ENCODE results near the gene BRK1.
"Not testable (repeated sequence)": the region's sequence is repeated elsewhere in the genome, so short reads cannot be mapped to it uniquely, and the experiment has no call there.

The BRK1 gene

DNA sequence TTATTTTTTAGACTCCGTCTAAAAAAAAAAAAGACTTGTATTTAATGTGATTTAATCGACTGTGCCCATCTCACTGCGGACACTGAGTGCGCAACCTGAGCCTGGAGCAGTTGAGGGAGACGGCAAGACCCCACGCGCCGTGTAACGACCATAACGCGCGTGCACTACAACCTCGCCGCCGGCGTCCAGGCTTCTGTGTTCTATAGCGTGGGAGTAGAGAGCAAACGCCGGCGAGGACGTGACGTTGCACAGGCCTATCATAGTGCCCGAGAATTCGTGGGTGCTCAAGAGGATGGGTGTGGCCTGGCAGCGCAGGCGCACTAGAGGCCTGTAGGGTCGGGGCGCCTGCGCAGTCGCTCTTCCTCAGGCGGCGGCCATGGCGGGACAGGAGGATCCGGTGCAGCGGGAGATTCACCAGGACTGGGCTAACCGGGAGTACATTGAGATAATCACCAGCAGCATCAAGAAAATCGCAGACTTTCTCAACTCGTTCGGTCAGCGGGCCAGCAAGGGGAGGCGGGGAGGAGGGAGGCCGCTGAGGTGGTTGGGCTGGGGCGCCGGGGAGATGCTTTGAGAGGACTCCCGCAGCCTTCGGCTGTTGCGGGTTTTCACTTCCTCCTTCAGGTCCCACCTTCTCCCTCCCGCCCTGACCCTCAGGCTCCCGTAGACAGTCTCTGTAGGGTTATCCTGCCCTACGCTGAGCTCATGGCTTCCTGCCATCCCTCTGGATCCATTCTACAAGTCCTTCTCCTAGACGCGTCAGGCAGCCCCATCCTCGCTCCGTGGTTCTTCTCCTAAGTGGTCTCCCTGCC lies at the start of gene BRK1:
Gene BRK1, plus strand, starts transcription at position 350 of the 812 bp plus-strand sequence. Its CDS starts 27 bp downstream, at position 377.
- peak; percentile 94 for DNase-seq (ENCODE audit: low spot score)

- DNase-seq (ENCODE audit: low spot score) = not testable (repeated sequence)
Measured at GRCh38 chr3:10070077-10070476, 45.4 kb upstream of the BRK1 start.

GRCh38 chr3:10074666-10075065 lies 40.8 kb upstream of the BRK1 start:
- no peak for DNase-seq (ENCODE audit: low spot score)

- no peak for DNase-seq (ENCODE audit: low spot score)
Measured at GRCh38 chr3:10081871-10082270, 33.6 kb upstream of the BRK1 start.

DNA sequence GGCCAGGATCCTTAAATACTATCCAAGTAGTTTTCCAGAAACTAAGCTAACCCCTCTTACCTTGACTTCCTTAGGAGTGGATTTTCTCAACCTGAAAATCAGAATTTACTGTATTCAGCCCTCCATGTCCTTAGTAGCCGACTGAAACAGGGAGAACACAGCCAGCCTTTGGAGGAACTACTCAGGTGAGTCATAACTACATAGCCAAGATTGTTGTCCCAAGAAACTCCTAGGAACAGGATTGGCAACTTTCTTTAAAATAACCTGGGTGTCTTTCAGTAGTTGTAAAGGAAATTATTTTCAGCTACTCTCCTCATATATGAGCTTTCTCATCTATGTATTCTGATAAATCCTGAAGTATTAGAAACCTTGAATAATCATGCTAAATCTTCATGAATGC lies 29.7 kb upstream of the BRK1 start:
- DNase-seq (ENCODE audit: low spot score) = no peak

GRCh38 chr3:10088256-10088655 lies 27.2 kb upstream of the BRK1 start:
- no peak for DNase-seq (ENCODE audit: low spot score)

DNA sequence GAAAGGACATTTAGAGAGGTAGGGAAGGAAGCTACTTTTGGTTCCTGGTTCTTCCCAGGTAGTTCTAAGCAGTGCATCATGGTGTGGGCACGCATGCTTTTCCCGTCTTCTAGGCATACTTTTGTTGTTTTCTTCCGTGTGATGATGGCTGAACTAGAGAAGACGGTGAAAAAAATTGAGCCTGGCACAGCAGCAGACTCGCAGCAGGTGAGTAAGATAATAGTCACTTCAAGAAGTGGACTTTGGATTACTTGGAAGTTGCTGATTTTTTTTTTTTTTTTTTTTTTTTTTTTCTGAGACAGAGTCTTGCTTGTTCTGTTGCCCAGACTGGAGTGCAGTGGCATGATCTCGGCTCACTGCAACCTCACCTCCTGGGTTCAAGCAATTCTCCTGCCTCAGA lies 25.3 kb upstream of the BRK1 start:
- no peak for DNase-seq (ENCODE audit: low spot score)

- DNase-seq (ENCODE audit: low spot score) = not testable (repeated sequence)
Measured at GRCh38 chr3:10090774-10091173, 24.7 kb upstream of the BRK1 start.

DNA sequence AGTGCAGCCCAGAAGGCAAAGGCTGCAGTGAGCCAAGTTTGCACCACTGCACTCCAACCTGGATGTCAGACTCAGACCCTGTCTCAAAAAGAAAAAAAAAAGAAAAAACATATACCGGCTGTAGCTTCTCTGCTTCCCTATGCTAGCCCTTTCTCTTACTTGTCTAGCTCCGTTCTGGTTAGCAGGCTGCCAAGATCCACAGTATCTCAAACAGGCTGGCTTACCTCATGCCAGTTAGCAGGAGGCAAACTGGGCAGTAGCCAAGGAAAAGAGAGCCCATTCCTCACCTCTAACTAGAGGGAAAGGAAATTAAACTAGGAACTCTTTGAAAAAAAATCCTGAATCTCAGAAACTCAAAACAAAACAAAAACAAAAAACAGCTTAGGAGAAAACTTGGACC lies 24.1 kb upstream of the BRK1 start:
- not testable (repeated sequence) for DNase-seq (ENCODE audit: low spot score)

DNA sequence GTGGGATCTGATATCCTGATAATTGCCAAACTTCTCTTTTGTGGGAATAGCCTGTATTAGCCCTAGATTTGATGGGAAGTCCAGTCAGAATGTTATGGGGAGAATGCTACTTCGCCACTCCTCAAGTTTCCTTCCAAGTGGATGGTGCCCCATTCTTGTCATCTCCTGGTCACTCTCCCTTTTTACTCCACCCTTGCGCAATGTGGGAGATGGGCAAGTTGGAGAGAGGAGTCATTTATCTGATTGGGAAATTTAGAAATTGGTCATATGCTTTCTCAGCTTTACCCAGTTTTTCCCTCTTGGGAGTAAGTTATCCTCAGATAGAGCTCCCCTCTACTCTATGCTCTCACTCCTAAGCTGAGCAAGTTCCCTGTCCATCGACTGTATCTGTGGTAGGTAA lies 21.8 kb upstream of the BRK1 start:
- DNase-seq (ENCODE audit: low spot score) = no peak

DNA sequence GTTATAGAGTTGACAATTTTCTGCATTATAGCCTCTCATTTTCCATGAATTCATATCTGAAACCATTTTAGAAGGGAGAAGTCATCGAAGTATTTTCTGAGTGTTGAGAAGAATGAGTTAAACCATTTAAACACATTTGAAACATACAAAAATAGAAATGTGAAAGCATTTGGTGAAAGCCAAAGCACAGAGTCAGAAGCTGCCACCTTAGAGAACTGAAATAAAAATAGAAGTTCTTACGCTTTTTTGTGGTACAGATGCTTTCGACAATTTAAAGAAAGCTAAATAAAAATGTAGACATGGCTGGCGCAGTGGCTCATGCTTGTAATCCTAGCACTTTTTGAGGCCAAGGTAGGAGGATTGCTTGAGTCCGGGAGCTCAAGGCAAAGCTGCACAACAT lies 16.4 kb upstream of the BRK1 start:
- DNase-seq (ENCODE audit: low spot score) = no peak

DNA sequence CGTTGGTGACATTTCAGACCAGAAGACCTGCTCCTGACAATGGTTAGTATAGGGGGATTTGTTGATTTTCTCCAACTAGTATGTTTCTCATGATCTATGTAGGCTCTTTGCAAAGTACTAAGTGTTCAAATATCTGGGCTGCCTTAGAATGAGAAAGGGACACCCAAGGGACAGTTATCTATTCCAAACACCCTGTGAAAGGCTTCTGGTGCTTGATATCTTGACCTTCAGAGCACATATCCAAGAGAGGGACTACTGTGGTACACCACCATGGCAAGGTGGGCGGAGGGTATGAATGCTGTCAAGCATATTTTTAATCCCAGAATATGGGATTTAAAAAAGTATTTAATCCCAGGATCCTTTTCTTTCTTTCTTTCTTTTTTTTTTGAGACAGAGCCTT lies 8.6 kb upstream of the BRK1 start:
- no peak for DNase-seq (ENCODE audit: low spot score)

DNA sequence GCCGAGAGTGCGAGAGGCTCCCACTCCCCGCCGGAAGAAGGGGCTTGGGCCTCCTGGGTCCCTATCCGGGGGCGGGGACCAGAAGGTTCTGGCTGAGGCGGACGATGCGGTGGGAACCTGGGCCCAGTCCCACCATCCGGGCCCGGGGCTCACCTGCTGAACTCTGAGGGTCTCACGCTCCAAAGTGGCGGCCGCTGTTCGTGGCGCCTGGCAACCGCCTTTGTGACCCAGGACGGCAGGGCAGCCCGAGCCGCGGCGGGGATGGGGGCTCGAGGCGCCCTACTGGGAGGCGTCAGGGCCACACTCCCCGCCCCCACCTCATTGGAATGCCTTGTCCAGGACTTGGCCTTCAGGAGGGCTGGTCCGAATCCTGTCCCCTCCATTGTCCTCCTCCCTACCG lies 7.4 kb upstream of the BRK1 start, which contains the start of gene FANCD2OS:
Gene FANCD2OS, minus strand, starts transcription at position 165 of the 400 bp plus-strand sequence. CDS start 3,481 bp downstream, outside the sequence.
- no peak for DNase-seq (ENCODE audit: low spot score)

- no peak for DNase-seq (ENCODE audit: low spot score)
Measured at GRCh38 chr3:10116138-10116460, 624 bp downstream of the BRK1 start.

DNA sequence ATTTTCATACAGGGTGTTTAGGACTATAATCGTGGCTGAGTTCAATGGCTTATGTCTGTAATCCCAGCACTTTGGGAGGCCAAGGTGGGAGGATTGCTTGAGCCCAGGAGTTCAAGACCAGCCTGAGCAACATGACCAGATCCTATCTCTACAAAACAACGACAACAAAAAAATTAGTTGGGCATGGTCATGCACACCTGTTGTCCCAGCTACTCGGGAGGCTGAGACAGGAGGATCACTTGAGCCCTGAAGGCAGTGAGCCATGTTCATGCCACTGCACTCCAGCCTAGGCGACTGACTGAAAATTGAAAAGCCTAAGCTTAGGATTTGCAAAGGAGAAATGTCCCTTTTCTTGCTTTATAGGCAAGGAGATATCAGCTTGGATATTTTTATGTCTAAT lies 1.5 kb downstream of the BRK1 start:
- DNase-seq (ENCODE audit: low spot score) = no peak

GRCh38 chr3:10119376-10119775 lies 3.9 kb downstream of the BRK1 start:
- DNase-seq (ENCODE audit: low spot score) = no peak

DNA sequence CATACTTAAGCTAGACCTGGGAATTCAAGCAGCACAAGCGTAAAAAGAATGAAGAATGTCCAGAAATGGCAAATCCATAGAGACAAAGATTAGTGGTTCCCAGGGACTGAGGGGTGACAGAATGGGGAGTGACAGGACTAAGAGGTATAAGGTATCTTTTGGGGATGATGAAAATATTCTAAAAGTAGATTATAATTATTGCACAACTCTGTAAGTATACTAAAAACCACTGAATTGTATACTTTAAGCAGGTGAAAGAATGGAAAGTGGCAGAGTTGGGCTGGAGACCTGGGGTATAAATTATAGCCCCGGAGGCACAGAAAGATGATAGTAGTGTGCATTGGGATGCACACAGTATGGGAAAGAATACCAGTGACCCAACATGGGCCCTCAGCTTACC lies 5.6 kb downstream of the BRK1 start:
- no peak for DNase-seq (ENCODE audit: low spot score)

DNA sequence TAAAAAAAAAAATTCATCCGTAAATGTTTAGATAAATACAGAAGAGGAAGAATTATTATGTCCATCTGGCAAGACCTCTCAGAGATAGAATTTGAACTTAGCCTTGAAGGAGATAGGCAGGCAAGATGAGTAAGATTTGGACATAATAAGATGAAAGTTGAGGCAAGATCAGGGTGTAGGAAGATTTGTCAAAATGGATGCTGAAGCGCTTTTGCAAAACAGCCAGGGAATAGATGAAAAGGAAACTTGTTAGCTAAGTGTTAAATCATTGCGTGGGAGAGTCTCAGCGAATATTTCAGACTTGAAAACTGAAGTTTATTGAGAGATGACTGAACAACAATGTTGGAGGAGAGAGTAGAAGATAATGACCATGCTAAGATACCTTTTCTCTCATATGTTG lies 7.2 kb downstream of the BRK1 start:
- no peak for DNase-seq (ENCODE audit: low spot score)

GRCh38 chr3:10135872-10136271 lies 20.4 kb downstream of the BRK1 start:
- not testable (repeated sequence) for DNase-seq (ENCODE audit: low spot score)

DNA sequence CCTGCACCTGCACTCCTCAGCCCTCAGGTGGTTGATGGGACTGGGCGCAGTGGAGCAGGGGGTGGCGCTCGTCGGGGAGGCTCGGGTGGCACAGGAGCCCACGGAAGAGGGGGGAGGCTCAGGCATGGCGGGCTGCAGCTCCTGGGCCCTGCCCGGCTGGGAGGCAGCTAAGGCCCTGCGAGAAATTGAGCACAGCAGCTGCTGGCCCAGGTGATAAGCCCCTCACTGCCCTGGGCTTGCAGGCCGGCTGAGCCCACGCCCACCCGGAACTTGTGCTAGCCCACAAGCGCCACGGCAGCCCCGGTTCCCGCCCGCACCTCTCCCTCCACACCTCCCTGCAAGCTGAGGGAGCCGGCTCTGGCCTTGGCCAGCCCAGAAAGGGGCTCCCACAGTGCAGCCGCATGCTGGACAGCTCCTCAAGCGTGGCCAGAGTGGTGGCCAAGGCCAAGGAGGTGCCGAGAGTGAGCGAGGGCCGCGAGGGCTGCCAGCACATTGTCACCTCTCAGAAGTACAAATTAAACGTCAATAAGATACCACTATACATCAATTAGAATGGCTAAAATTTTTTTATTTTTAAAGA lies 21.0 kb downstream of the BRK1 start:
- no peak for DNase-seq (ENCODE audit: low spot score)

DNA sequence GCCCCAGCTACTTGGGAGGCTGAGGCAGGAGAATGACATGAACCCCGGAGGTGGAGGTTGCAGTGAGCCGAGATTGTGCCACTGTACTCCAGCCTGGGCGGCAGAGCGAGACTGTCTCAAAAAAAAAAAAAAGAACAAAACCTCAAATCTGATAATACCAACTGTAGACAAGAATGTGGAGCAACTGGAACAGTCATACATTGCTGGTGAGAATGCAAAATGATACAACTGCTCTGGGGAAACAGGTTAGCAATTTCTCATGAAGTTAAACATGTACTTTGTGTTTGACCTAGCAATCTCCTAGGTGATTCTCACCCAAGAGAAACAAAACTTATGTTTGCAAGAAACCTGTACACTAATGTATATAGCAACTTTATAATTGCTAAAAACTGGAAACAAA lies 21.7 kb downstream of the BRK1 start:
- no peak for DNase-seq (ENCODE audit: low spot score)

- DNase-seq (ENCODE audit: low spot score) = no peak
Measured at GRCh38 chr3:10140996-10141546, 25.6 kb downstream of the BRK1 start.

DNA sequence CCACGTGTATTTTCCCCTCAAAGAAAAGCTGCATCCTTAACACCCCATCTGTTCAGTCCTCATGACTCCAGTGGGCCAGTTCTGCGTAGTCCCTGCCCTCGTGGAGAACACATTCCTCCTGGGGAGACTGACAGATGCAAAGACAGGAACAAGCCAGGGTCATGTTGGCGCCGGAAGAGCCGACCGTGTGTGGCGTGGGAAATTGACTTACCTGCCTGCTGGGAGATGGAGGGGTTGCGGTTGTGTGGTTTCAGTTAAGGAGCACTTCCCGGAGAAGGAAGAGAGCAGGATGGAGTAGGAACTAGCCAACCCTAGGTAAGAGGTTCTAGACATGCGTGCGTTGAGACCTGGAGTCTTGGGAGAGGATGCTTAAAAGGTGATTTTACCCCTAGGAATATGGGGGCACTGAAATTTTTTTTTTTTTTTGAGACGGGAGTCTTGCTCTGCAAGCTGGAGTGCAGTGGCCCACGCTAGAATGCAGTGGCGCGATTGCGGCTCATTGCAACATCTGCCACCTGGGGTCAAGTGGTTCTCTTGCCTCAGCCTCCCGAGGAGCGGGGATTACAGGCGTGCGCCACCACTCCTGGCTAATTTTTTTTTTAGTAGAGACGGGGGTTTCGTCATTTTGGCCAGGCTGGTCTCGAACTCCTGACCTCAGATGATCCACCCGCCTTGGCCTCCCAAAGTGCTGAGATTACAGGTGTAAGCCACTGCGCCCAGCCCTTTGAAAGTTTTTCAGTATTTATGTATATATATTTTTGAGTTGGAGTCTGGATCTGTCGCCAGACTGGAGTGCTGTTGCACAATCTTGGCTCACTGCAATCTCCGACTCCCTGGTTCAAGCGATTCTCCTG lies 27.5 kb downstream of the BRK1 start:
- no peak for DNase-seq (ENCODE audit: low spot score)
